GM12878 (cell line): ENCODE measurements around the gene ACRV1. TPM values are rescaled to one million over a fixed set of nuclear protein-coding genes. Genes with fewer than 3 reads are reported as not detected.

ENCODE experiments used
- ATAC-seq: fragments of 200-7000 bp; cut with Tn5 transposase; 3 replicates; pipeline ENCODE4 v1.9.1; 2020; ENCODE audit warnings: mild to moderate bottlenecking, moderate library complexity
- BruUV-seq: library from RNA; stranded (reverse); fragments of 400-500 nt; replicated peaks from 2 replicates; lab custom pipeline; 2021; lab: Mats Ljungman, UMichigan
- CTCF ChIA-PET: fragments of 300-600 bp; sonication (Branson Sonifier 250); formaldehyde crosslinking; extraction: SDS; loops from one replicate; lab custom pipeline; 2021; ENCODE audit warnings: inconsistent platforms; lab: Yijun Ruan, JAX
- POLR2A ChIA-PET: fragments of 350-600 bp; formaldehyde crosslinking; extraction: SDS; loops from one replicate; lab custom pipeline; 2021; ENCODE audit warnings: inconsistent platforms; lab: Charles Lee
- RAD21 ChIA-PET: fragments of 300-600 bp; sonication (Branson Sonifier 250); formaldehyde crosslinking; loops from one replicate; lab custom pipeline; 2023; ENCODE audit warnings: antibody characterized with exemption; ENCODE audit not compliant: unreplicated experiment; lab: Charles Lee
- SMC1A ChIA-PET: fragments of 300-600 bp; sonication (Branson Sonifier 250); formaldehyde crosslinking; loops from one replicate; lab custom pipeline; 2023; ENCODE audit not compliant: unreplicated experiment, uncharacterized antibody; lab: Charles Lee
- DNase-seq: peaks from one replicate; pipeline ENCODE4 v3.0.0-alpha.2; 2011; ENCODE audit warnings: low read depth, low spot score
- FAIRE-seq: peaks from 3 replicates; lab custom pipeline; 2011; peaks lifted over from hg19 to GRCh38; lab: Jason Lieb, UNC
- H2AFZ ChIP-seq: 2 replicates; pipeline ENCODE4 v1.6.0; 2011; ENCODE audit warnings: low read depth, low read length, control low read depth; ENCODE audit not compliant: control insufficient read depth
- H3K27ac ChIP-seq: 2 replicates; pipeline ENCODE4 v1.5.1; 2011; ENCODE audit warnings: control low read depth; ENCODE audit not compliant: control insufficient read depth, insufficient read depth
- H3K27me3 ChIP-seq, 2 experiments: replicated peaks in 1 of 2; 2 replicates each; pipeline versions ENCODE4 v1.6.0 to v1.6.1; 2011; ENCODE audit warnings: low read length in 1 of 2; ENCODE audit not compliant: control insufficient read depth in 2 of 2, insufficient read depth in 2 of 2
- H3K36me3 ChIP-seq, 2 experiments: 2 replicates each; pipeline ENCODE4 v1.5.1; 2011; ENCODE audit warnings: low read length in 1 of 2; ENCODE audit not compliant: control insufficient read depth in 2 of 2, insufficient read depth in 2 of 2
- H3K4me1 ChIP-seq: 2 replicates; pipeline ENCODE4 v1.6.1; 2011; ENCODE audit warnings: mild to moderate bottlenecking, low read length, moderate library complexity, mixed read lengths; ENCODE audit not compliant: control insufficient read depth, insufficient read depth
- H3K4me2 ChIP-seq: 2 replicates; pipeline ENCODE4 v1.6.0; 2011; ENCODE audit warnings: control low read depth; ENCODE audit not compliant: control insufficient read depth, insufficient read depth
- H3K4me3 ChIP-seq: fragments of 200-600 bp; sonication (generic); 2 replicates; pipeline ENCODE4 v1.5.1; 2016
- H3K79me2 ChIP-seq: 2 replicates; pipeline ENCODE4 v1.6.0; 2011; ENCODE audit warnings: low read length; ENCODE audit not compliant: control insufficient read depth, insufficient read depth
- H3K9ac ChIP-seq: 2 replicates; pipeline ENCODE4 v1.8.0; 2011; ENCODE audit warnings: low read length, control low read depth, mixed read lengths; ENCODE audit not compliant: control insufficient read depth, insufficient read depth
- H3K9me3 ChIP-seq: replicated peaks from 3 replicates; pipeline ENCODE4 v1.5.1; 2011; ENCODE audit warnings: mild to moderate bottlenecking, low read length; ENCODE audit not compliant: control insufficient read depth, insufficient read depth
- H4K20me1 ChIP-seq: 2 replicates; pipeline ENCODE4 v1.6.0; 2011; ENCODE audit not compliant: control insufficient read depth, insufficient read depth
- ATF3 ChIP-seq: IDR thresholded peaks from 2 replicates; pipeline ENCODE4 v1.6.1; 2011; ENCODE audit warnings: low read depth, mild to moderate bottlenecking, low read length, moderate library complexity, borderline replicate concordance; ENCODE audit errors: extremely low read depth
- CHD2 ChIP-seq: IDR thresholded peaks from 2 replicates; pipeline ENCODE4 v1.6.1; 2011; ENCODE audit warnings: low read depth, low read length, improper control_type of control experiment, borderline replicate concordance
- GABPA ChIP-seq: IDR thresholded peaks from 2 replicates; pipeline ENCODE4 v1.6.1; 2014; ENCODE audit warnings: antibody characterized with exemption, low read depth, mild to moderate bottlenecking, inconsistent platforms
- HDAC6 ChIP-seq: fragments of 200-600 bp; sonication (generic); IDR thresholded peaks from one replicate; pipeline ENCODE4 v1.8.0; 2017; ENCODE audit warnings: antibody characterized with exemption; ENCODE audit not compliant: unreplicated experiment
- HDGF ChIP-seq: fragments of 450-650 bp; IDR thresholded peaks from 2 replicates; pipeline ENCODE4 v1.6.1; 2016; ENCODE audit warnings: antibody characterized with exemption
- MTA3 ChIP-seq: IDR thresholded peaks from 2 replicates; pipeline ENCODE4 v1.6.1; 2012; ENCODE audit warnings: low read length, inconsistent platforms, borderline replicate concordance
- SP1 ChIP-seq: IDR thresholded peaks from one replicate; pipeline ENCODE4 v1.6.1; 2011; ENCODE audit warnings: low read depth, low read length
- SREBF1 ChIP-seq: IDR thresholded peaks from 2 replicates; pipeline ENCODE4 v1.6.1; 2012; ENCODE audit warnings: mild to moderate bottlenecking, low read length
- ZNF217 ChIP-seq: fragments of 450-650 bp; IDR thresholded peaks from 2 replicates; pipeline ENCODE4 v1.6.1; 2017; ENCODE audit warnings: antibody characterized with exemption, mild to moderate bottlenecking
- WGBS: methylation state at CpG from one replicate; pipeline ENCODE4 v1.1.6; 2016; ENCODE audit warnings: low lambda C conversion rate; ENCODE audit not compliant: insufficient replicate concordance, insufficient coverage; ENCODE audit errors: missing lambda C conversion rate; 5-methylcytosine and 5-hydroxymethylcytosine counted together
- in situ Hi-C: fragments of 300-500 bp; cut with MboI; formaldehyde crosslinking; loops from 9 replicates; pipeline ENCODE4 v1.14.3; 2018; ENCODE audit warnings: mixed read lengths
- intact Hi-C: fragments of 100-400 bp; cut with micrococcal nuclease; formaldehyde crosslinking; loops from one replicate; pipeline ENCODE4 v1.14.2; 2022; ENCODE audit not compliant: unreplicated experiment
- polyA plus RNA-seq, 11 experiments: library from polyadenylated mRNA; depleted of rRNA in 4 of 11; unstranded in 6 of 11; stranded (reverse) in 5 of 11; fragments of >200 nt; fragmentation: Nextera tagmentation in 4 of 11; fragmentation: Illumina TruSeq in 1 of 11; extraction: Ambion mirVana in 4 of 11; extraction: Trizol in 1 of 11; gene quantifications; 1 replicate in 1 of 11; 2 replicates in 10 of 11; pipeline versions ENCODE4 v1.2.1 to v1.2.3, GENCODE V29; 2011 to 2016; ENCODE audit warnings: inconsistent platforms in 2 of 11, missing spikeins in 2 of 11, low read depth in 1 of 11
- total RNA-seq, 4 experiments: library from RNA; depleted of rRNA in 3 of 4; stranded (reverse); fragments of >200 nt in 3 of 4; fragmentation: Illumina TruSeq in 1 of 4; extraction: Trizol in 1 of 4; gene quantifications; 2 replicates each; pipeline versions ENCODE4 v1.2.1 to v1.2.3, GENCODE V29; 2013 to 2021

Gene ACRV1
- total and polyA plus RNA-seq, 10 of the 15 experiments (the other 5 are each of a cell fraction or from before 2014, with no cell fraction given), result 0.09 to 0.82 (median 0.23) TPM; not detected in 2

- Histone ChIP-seq H3K36me3 (no peaks in the 10 kb centered on the region), H3K9me3 (no peaks in the 10 kb centered on the region), H3K27ac (no peak overlapping the region), H3K79me2 (no peaks in the 10 kb centered on the region), H3K4me2 (no peak overlapping the region), H4K20me1 (no peaks in the 10 kb centered on the region), H2AFZ (no peak overlapping the region), H3K4me1 (no peaks in the 10 kb centered on the region), H3K27me3 (no peaks in the 10 kb centered on the region; a peak in 1 of 4 replicates), H3K4me3 (no peak overlapping the region), H3K9ac (no peak overlapping the region)
- TF ChIP-seq ZNF217 (no peak), MTA3 (no peak), ATF3 (no peak), SREBF1 (no peak)
- intact Hi-C loops, result no loop called here
- CTCF ChIA-PET, result no interaction called here
- ATAC-seq (no peak), DNase-seq (no peak), FAIRE-seq (no peak)
- SMC1A ChIA-PET, result interaction anchor here (0.6 kb wide), 1 partner anchor 10 kb away, joined by 3 read pairs; no protein-coding TSS in a partner anchor
- in situ Hi-C loops, result no loop called here
- RAD21 ChIA-PET, result no interaction called here
- 39% methylated on average over 5 of the region's 5 CpGs for WGBS
- BruUV-seq, result no TSS peak
- POLR2A ChIA-PET, result no interaction called here
Observed at GRCh38 chr11:125692887-125693286, 12.2 kb upstream of the ACRV1 start.

GRCh38 chr11:125690006-125690405 lies 9.4 kb upstream of the ACRV1 start:
- no peaks in the 10 kb centered on the region for H3K27me3 ChIP-seq
- POLR2A ChIA-PET, result no interaction called here
- CTCF ChIA-PET, result interaction anchor here (0.8 kb wide), 1 partner anchor 10 kb away, joined by 3 read pairs; the partner anchor contains the start of gene ACRV1
- no peaks in the 10 kb centered on the region for H4K20me1 ChIP-seq
- no peak overlapping the region for H3K4me3 ChIP-seq
- in situ Hi-C loops (no loop called here), intact Hi-C loops (no loop called here)
- DNase-seq (no peak), FAIRE-seq (no peak), ATAC-seq (no peak)
- no peak overlapping the region for H3K9ac ChIP-seq
- no peaks in the 10 kb centered on the region for H3K9me3 ChIP-seq
- no peak overlapping the region for H3K27ac ChIP-seq
- BruUV-seq, result no TSS peak
- no peaks in the 10 kb centered on the region for H3K36me3 ChIP-seq
- no peak overlapping the region for H2AFZ ChIP-seq
- 56% methylated on average over 2 of the region's 2 CpGs for WGBS
- no peak overlapping the region for H3K4me2 ChIP-seq
- TF ChIP-seq HDAC6 (no peak), HDGF (no peak), SP1 (no peak), CHD2 (no peak), GABPA (no peak)
- SMC1A ChIA-PET, result no interaction called here
- H3K4me1 ChIP-seq, result no peaks in the 10 kb centered on the region
- H3K79me2 ChIP-seq, result no peaks in the 10 kb centered on the region
- RAD21 ChIA-PET, result interaction anchor here (0.6 kb wide), 1 partner anchor 292 kb away, joined by 4 read pairs; no protein-coding TSS in a partner anchor
